HepG2 (cell line): ENCODE measurements around the gene BAIAP2L2. TPM values are rescaled to one million over a fixed set of nuclear protein-coding genes. Genes with fewer than 3 reads are reported as not detected.

Experiments
- EED ChIP-seq: sonication (generic); formaldehyde crosslinking; IDR thresholded peaks from 2 replicates; pipeline ENCODE4 v1.5.0; 2020; ENCODE audit warnings: mild to moderate bottlenecking, missing genetic modification reagents
- FUBP1 ChIP-seq: sonication (generic); formaldehyde crosslinking; IDR thresholded peaks from 2 replicates; pipeline ENCODE4 v1.5.1; 2020; ENCODE audit warnings: missing genetic modification reagents, mild to moderate bottlenecking, borderline replicate concordance
- HDAC2 ChIP-seq: sonication (generic); formaldehyde crosslinking; IDR thresholded peaks from 2 replicates; pipeline ENCODE4 v1.4.0; 2020; ENCODE audit warnings: missing genetic modification reagents
- HNRNPL ChIP-seq: fragments of 200-400 bp; formaldehyde crosslinking; IDR thresholded peaks from 2 replicates; pipeline ENCODE4 v1.6.1; 2017; ENCODE audit warnings: mild to moderate bottlenecking, low read depth, low read length
- KLF6 ChIP-seq: IDR thresholded peaks from 2 replicates; pipeline ENCODE4 v1.8.0; 2016; ENCODE audit warnings: missing biosample characterization, missing genetic modification reagents
- MIER3 ChIP-seq: IDR thresholded peaks from 2 replicates; pipeline ENCODE4 v1.6.1; 2016; ENCODE audit warnings: missing compliant biosample characterization, borderline replicate concordance
- PRDM15 ChIP-seq: sonication (generic); formaldehyde crosslinking; IDR thresholded peaks from 2 replicates; pipeline ENCODE4 v1.4.0; 2020; ENCODE audit warnings: missing genetic modification reagents
- RARA ChIP-seq: IDR thresholded peaks from 2 replicates; pipeline ENCODE4 v1.6.1; 2016; ENCODE audit warnings: missing genetic modification reagents, missing compliant biosample characterization
- SAP130 ChIP-seq: IDR thresholded peaks from 2 replicates; pipeline ENCODE4 v1.6.1; 2016; ENCODE audit warnings: low read depth
- SNAPC2 ChIP-seq: sonication (generic); formaldehyde crosslinking; IDR thresholded peaks from 2 replicates; pipeline ENCODE4 v1.8.1; 2022; ENCODE audit warnings: mild to moderate bottlenecking, missing genetic modification reagents
- TBX2 ChIP-seq: sonication (generic); formaldehyde crosslinking; IDR thresholded peaks from 2 replicates; pipeline ENCODE4 v1.5.0; 2020; ENCODE audit warnings: missing genetic modification reagents, mild to moderate bottlenecking, borderline replicate concordance
- WIZ ChIP-seq: sonication (generic); formaldehyde crosslinking; IDR thresholded peaks from 2 replicates; pipeline ENCODE4 v1.5.1; 2020; ENCODE audit warnings: mild to moderate bottlenecking, missing genetic modification reagents
- ZBTB8A ChIP-seq: sonication (generic); formaldehyde crosslinking; IDR thresholded peaks from 2 replicates; pipeline ENCODE4 v1.4.0; 2020; ENCODE audit warnings: mild to moderate bottlenecking, low read depth, missing genetic modification reagents, borderline replicate concordance
- ZNF12 ChIP-seq: sonication (generic); formaldehyde crosslinking; IDR thresholded peaks from 2 replicates; pipeline ENCODE4 v1.5.0; 2020; ENCODE audit warnings: missing genetic modification reagents
- ZNF333 ChIP-seq: sonication (generic); formaldehyde crosslinking; IDR thresholded peaks from 2 replicates; pipeline ENCODE4 v1.4.0; 2020; ENCODE audit warnings: mild to moderate bottlenecking, missing genetic modification reagents, borderline replicate concordance
- ZNF646 ChIP-seq: sonication (generic); formaldehyde crosslinking; IDR thresholded peaks from 2 replicates; pipeline ENCODE4 v1.9.0; 2021; ENCODE audit warnings: mild to moderate bottlenecking, missing genetic modification reagents
- polyA plus RNA-seq, 8 experiments: library from polyadenylated mRNA; depleted of rRNA in 3 of 8; stranded (reverse) in 7 of 8; unstranded in 1 of 8; fragments of >200 nt; fragmentation: Illumina TruSeq in 4 of 8; extraction: Trizol in 4 of 8; gene quantifications; 2 replicates each; pipeline versions ENCODE4 v1.2.1 to v1.2.3, GENCODE V29; 2011 to 2016; ENCODE audit warnings: low read depth in 4 of 8, missing spikeins in 1 of 8, mixed read lengths in 1 of 8; ENCODE audit not compliant: insufficient read depth in 1 of 8
- total RNA-seq, 5 experiments: library from RNA; depleted of rRNA; stranded (reverse); fragments of >200 nt; fragmentation: Illumina TruSeq; extraction: Trizol; gene quantifications; 2 replicates each; pipeline ENCODE4 v1.2.3, GENCODE V29; 2016; ENCODE audit warnings: low read depth in 1 of 5

The BAIAP2L2 gene
- total and polyA plus RNA-seq, 2 of the 13 experiments (the other 11 are each of a cell fraction or from before 2014, with no cell fraction given), result 4.4 to 7.5 TPM

DNA sequence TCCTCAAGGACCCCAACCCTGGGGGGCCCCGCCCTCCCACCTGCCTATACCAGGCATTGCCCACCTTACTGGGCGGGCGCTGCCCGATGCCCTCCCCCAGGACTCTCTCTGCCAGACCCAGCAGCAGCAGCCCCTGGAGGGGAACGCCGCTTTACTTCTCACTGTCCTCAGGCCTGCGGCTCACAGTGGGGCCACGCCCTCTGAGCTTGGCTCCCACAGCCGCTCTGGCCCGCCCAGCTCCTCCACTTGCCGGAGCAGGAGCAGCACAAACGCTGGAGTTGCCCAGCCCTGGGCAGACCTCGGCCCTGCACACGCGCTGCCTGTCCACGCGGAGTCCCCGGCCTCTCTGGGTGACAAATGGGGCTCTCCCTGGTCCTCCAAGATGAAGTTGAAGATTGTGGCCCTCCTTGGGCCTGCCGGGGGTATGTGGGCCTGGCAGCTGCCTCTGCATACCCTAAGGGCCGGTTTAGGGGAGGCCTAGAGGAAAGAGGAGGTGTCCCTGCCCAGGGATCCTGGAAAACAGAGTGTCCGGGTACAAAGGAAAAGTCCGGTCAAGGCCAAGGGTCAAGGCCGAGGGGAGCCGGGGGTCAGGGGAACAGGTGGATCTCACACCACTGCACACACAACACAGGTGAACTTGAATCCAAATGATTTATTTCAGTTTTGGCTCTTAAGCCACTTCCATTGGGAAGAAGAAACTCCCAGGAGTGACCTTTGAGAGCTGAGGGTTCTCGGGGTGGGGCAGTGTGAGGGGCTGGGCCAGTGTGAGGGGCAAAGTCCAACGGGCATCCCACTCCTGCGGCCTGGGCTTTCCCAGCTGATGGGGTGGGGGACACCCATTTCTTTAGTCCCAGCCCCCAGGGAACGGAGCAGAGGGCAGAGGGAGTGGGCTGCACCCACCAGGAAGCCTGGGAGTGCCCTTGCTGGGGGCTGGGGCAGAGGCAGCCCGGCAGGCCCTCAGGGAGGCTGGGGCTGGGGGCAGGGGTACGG, 674 bp upstream of the BAIAP2L2 start (continued):
- TF ChIP-seq FUBP1 (CRISPR knock-in tag) (no peak), HDAC2 (CRISPR knock-in tag) (no peak; the same call in 1 of the 2 replicates), ZNF333 (CRISPR knock-in tag) (no peak), TBX2 (CRISPR knock-in tag) (no peak), WIZ (no peak), ZBTB8A (CRISPR knock-in tag) (no peak), SAP130 (CRISPR knock-in tag) (no peak; the same call in 1 of the 2 replicates), PRDM15 (CRISPR knock-in tag) (no peak), HNRNPL (peak; percentile 86; the same call in 1 of the 2 replicates), ZNF646 (no peak), SNAPC2 (CRISPR knock-in tag) (no peak), MIER3 (CRISPR knock-in tag) (no peak), ZNF12 (CRISPR knock-in tag) (no peak), KLF6 (CRISPR knock-in tag) (no peak), EED (0 out of 2 replicates have a peak, but pooled peaks have one; percentile 14), RARA (CRISPR knock-in tag) (peak; percentile 75)
